ENCODE data around the gene PEX5L. TPM values are rescaled to one million over a fixed set of nuclear protein-coding genes. Genes with fewer than 3 reads are reported as not detected.

Gene PEX5L
- polyA plus RNA-seq, 1 of the 3 experiments (the other 2 are of a cell fraction), result not detected

DNA sequence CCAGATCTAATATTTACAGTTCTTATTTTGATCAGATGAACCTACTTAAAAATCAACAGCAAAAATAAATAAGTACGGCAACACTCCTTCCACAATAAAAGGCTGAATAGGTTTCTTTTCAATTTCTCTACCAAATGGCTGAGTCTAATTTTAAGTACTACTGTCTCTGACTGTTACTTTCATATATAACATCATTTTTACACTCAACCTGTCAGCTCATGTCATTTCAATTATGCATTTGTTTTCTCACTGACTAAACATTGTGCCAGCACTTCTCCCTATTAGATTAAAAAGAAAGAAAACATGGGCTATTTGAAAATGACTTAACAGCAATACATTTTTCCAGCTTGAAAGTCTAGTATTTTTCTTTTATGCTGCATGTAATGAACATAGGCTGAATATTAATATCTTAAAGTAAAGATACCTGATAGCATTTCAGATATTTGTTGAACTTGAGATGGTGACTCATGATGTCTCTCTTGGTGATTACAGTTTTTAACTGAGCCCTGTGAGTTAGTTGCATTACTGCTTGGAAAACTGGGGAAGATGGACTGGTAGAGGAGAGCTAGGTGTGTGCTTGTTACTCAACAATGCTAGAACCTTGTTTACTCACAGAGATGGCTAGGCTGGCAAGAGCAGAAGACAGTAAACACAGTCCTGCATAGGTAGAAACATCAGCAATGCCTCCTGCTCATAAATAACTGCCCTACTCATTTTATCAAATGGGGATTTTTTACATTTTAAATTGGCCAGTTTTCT, 73.9 kb downstream of the PEX5L start:
- Histone ChIP-seq H3K4me3 (ENCODE audit: low read depth in 2 of 2, low read length in 1 of 2) (no peak overlapping the region), H3K27ac (ENCODE audit: low read depth in 2 of 2, low read length in 1 of 2) (no peak overlapping the region), H3K9me2 (no peaks in the 10 kb centered on the region), H3K9ac (no peak overlapping the region), H3K79me2 (ENCODE audit: insufficient read depth) (no peaks in the 10 kb centered on the region), H3K9me3 (no peaks in the 10 kb centered on the region), H2AFZ (ENCODE audit: low read depth) (no peak overlapping the region), H3F3A (replicated peaks; ENCODE audit: insufficient read depth) (no peaks in the 10 kb centered on the region), H3K27me3 (ENCODE audit: insufficient read depth) (no peaks in the 10 kb centered on the region), H3K4me1 (ENCODE audit: control insufficient read depth in 1 of 2, insufficient read depth in 2 of 2, low read depth in 1 of 2, low read length in 1 of 2) (no peaks in the 10 kb centered on the region), H4K20me1 (ENCODE audit: insufficient read depth) (no peaks in the 10 kb centered on the region), H3K4me2 (no peak overlapping the region), H3K36me3 (replicated peaks in 1 of 2; ENCODE audit: control insufficient read depth in 1 of 2, insufficient read depth in 2 of 2, low read length in 1 of 2) (no peaks in the 10 kb centered on the region)
- WGBS (ENCODE audit: low lambda C conversion rate), result 72% methylated on average over 1 of the region's 1 CpG
- CTCF ChIA-PET, result interaction anchor here (1.3 kb wide), 1 partner anchor 34 kb away, joined by 4 read pairs; no protein-coding TSS in a partner anchor
- TF ChIP-seq NRF1 (IDR thresholded peaks at IDR 0.05; ENCODE audit: low read depth, low read length) (no peak), JUND (IDR thresholded peaks at IDR 0.05) (no peak), FOXJ3 (CRISPR knock-in tag; IDR thresholded peaks at IDR 0.05) (no peak)
- TF ChIP-seq, protein P1, sequence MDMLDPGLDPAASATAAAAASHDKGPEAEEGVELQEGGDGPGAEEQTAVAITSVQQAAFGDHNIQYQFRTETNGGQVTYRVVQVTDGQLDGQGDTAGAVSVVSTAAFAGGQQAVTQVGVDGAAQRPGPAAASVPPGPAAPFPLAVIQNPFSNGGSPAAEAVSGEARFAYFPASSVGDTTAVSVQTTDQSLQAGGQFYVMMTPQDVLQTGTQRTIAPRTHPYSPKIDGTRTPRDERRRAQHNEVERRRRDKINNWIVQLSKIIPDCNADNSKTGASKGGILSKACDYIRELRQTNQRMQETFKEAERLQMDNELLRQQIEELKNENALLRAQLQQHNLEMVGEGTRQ (IDR thresholded peaks at IDR 0.05; ENCODE audit: borderline replicate concordance, low read depth, low read length), result no peak
- POLR2A ChIA-PET, result no interaction called here
- DNase-seq, result no peak

DNA sequence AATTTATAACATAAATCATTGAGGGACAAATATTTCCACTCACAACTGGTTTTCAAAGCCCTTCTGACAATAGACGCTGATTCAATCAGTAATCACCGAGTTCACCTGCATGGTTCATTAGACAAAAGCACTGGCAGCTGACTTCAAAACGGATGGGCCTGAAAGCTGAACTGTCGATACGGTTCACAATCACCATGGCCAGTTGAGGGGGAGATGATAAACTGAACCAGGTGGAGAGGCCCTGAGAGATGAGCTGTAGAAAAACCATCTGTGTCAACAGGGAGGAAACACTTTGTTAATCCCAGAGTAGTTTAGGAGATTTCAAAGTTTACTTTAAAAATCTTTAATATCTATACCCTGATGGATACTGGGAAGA, 75.0 kb downstream of the PEX5L start:
- Histone ChIP-seq H3K27me3 (ENCODE audit: insufficient read depth) (no peaks in the 10 kb centered on the region), H4K20me1 (ENCODE audit: insufficient read depth) (no peaks in the 10 kb centered on the region), H3K36me3 (replicated peaks in 1 of 2; ENCODE audit: control insufficient read depth in 1 of 2, insufficient read depth in 2 of 2, low read length in 1 of 2) (no peaks in the 10 kb centered on the region), H3K4me2 (no peak overlapping the region), H3F3A (replicated peaks; ENCODE audit: insufficient read depth) (no peaks in the 10 kb centered on the region), H3K79me2 (ENCODE audit: insufficient read depth) (no peaks in the 10 kb centered on the region), H2AFZ (ENCODE audit: low read depth) (no peak overlapping the region), H3K4me3 (ENCODE audit: low read depth in 2 of 2, low read length in 1 of 2) (no peak overlapping the region), H3K9me3 (no peaks in the 10 kb centered on the region), H3K9me2 (no peaks in the 10 kb centered on the region), H3K4me1 (ENCODE audit: control insufficient read depth in 1 of 2, insufficient read depth in 2 of 2, low read depth in 1 of 2, low read length in 1 of 2) (no peaks in the 10 kb centered on the region), H3K27ac (ENCODE audit: low read depth in 2 of 2, low read length in 1 of 2) (no peak overlapping the region), H3K9ac (no peak overlapping the region)
- DNase-seq, result no peak
- no peak for TF ChIP-seq NRF1 (IDR thresholded peaks at IDR 0.05; ENCODE audit: low read depth, low read length)
- TF ChIP-seq YY1 (IDR thresholded peaks at IDR 0.05; ENCODE audit: low read depth), result no peak
- 34% methylated on average over 5 of the region's 5 CpGs for WGBS (ENCODE audit: low lambda C conversion rate)
- POLR2A ChIA-PET, result no interaction called here
- CTCF ChIA-PET, result interaction anchor here (1.3 kb wide), 1 partner anchor 33 kb away, joined by 4 read pairs; no protein-coding TSS in a partner anchor

DNA sequence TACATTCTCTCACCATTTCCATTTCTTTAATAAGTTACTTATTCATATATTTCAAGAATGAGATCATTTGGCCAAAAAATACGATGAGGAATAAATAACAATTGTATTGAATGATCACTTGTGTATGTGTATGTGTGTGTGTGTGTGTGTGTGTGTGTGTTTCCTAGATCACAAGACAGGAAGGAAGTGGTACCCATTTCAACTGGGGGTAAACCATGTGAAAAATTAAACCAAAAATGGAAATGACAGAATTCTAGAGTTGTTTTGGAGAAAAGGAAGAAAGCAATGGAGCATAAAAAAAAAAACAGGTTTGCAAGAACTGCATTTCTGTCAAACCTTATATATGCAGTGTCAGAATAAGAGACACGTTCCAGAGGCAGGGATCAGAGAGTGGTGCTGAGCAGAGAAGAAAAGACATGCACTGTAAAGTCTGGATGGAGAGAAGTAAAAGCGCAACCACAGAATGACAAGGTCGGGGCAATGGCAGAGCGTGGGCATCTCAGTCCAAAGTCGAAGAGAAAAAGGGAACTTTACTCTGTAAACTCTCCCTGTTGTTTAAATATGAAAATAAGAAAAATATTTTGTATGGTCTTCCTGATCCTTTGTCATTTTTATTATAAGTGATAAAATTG, 75.5 kb downstream of the PEX5L start:
- Histone ChIP-seq H3K4me2 (no peak overlapping the region), H3K36me3 (replicated peaks in 1 of 2; ENCODE audit: control insufficient read depth in 1 of 2, insufficient read depth in 2 of 2, low read length in 1 of 2) (no peaks in the 10 kb centered on the region), H4K20me1 (ENCODE audit: insufficient read depth) (no peaks in the 10 kb centered on the region), H3K79me2 (ENCODE audit: insufficient read depth) (no peaks in the 10 kb centered on the region), H3K9me3 (no peaks in the 10 kb centered on the region), H3K27me3 (ENCODE audit: insufficient read depth) (no peaks in the 10 kb centered on the region), H3K9me2 (no peaks in the 10 kb centered on the region), H2AFZ (ENCODE audit: low read depth) (no peak overlapping the region), H3F3A (replicated peaks; ENCODE audit: insufficient read depth) (no peaks in the 10 kb centered on the region), H3K27ac (ENCODE audit: low read depth in 2 of 2, low read length in 1 of 2) (no peak overlapping the region), H3K9ac (no peak overlapping the region), H3K4me1 (ENCODE audit: control insufficient read depth in 1 of 2, insufficient read depth in 2 of 2, low read depth in 1 of 2, low read length in 1 of 2) (no peaks in the 10 kb centered on the region), H3K4me3 (ENCODE audit: low read depth in 2 of 2, low read length in 1 of 2) (no peak overlapping the region)
- POLR2A ChIA-PET, result no interaction called here
- no peak for DNase-seq
- TF ChIP-seq YY1 (IDR thresholded peaks at IDR 0.05; ENCODE audit: low read depth), result no peak
- no peak for TF ChIP-seq NFIC (IDR thresholded peaks at IDR 0.05; ENCODE audit: borderline replicate concordance)
- no peak for TF ChIP-seq EP300 (IDR thresholded peaks at IDR 0.05; ENCODE audit: borderline replicate concordance in 1 of 2, low read depth in 1 of 2, low read length in 1 of 2)
- TF ChIP-seq, protein P2, sequence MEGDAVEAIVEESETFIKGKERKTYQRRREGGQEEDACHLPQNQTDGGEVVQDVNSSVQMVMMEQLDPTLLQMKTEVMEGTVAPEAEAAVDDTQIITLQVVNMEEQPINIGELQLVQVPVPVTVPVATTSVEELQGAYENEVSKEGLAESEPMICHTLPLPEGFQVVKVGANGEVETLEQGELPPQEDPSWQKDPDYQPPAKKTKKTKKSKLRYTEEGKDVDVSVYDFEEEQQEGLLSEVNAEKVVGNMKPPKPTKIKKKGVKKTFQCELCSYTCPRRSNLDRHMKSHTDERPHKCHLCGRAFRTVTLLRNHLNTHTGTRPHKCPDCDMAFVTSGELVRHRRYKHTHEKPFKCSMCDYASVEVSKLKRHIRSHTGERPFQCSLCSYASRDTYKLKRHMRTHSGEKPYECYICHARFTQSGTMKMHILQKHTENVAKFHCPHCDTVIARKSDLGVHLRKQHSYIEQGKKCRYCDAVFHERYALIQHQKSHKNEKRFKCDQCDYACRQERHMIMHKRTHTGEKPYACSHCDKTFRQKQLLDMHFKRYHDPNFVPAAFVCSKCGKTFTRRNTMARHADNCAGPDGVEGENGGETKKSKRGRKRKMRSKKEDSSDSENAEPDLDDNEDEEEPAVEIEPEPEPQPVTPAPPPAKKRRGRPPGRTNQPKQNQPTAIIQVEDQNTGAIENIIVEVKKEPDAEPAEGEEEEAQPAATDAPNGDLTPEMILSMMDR (IDR thresholded peaks at IDR 0.05), result no peak
- no peak for TF ChIP-seq GATA2 (CRISPR knock-in tag; IDR thresholded peaks at IDR 0.05)
- no peak for TF ChIP-seq TAF1 (IDR thresholded peaks at IDR 0.05; ENCODE audit: borderline replicate concordance, low read depth, low read length)
- no peak for TF ChIP-seq MXI1 (IDR thresholded peaks at IDR 0.05; ENCODE audit: low read depth, low read length)
- TF ChIP-seq, protein P3, sequence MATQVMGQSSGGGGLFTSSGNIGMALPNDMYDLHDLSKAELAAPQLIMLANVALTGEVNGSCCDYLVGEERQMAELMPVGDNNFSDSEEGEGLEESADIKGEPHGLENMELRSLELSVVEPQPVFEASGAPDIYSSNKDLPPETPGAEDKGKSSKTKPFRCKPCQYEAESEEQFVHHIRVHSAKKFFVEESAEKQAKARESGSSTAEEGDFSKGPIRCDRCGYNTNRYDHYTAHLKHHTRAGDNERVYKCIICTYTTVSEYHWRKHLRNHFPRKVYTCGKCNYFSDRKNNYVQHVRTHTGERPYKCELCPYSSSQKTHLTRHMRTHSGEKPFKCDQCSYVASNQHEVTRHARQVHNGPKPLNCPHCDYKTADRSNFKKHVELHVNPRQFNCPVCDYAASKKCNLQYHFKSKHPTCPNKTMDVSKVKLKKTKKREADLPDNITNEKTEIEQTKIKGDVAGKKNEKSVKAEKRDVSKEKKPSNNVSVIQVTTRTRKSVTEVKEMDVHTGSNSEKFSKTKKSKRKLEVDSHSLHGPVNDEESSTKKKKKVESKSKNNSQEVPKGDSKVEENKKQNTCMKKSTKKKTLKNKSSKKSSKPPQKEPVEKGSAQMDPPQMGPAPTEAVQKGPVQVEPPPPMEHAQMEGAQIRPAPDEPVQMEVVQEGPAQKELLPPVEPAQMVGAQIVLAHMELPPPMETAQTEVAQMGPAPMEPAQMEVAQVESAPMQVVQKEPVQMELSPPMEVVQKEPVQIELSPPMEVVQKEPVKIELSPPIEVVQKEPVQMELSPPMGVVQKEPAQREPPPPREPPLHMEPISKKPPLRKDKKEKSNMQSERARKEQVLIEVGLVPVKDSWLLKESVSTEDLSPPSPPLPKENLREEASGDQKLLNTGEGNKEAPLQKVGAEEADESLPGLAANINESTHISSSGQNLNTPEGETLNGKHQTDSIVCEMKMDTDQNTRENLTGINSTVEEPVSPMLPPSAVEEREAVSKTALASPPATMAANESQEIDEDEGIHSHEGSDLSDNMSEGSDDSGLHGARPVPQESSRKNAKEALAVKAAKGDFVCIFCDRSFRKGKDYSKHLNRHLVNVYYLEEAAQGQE (IDR thresholded peaks at IDR 0.05; ENCODE audit: low read depth, low read length), result no peak
- WGBS (ENCODE audit: low lambda C conversion rate), result 52% methylated on average over 6 of the region's 6 CpGs
- CTCF ChIA-PET, result interaction anchor here (0.9 to 1.3 kb wide), 2 partner anchors 32 kb away, joined by 4 to 5 read pairs; no protein-coding TSS in a partner anchor

Data from SK-N-SH (cell line).